Measurements from ENCODE around the gene ATP4B.
"Not testable (repeated sequence)": the region's sequence is repeated elsewhere in the genome, so short reads cannot be mapped to it uniquely, and the experiment has no call there.

- TF ChIP-seq, protein P1, sequence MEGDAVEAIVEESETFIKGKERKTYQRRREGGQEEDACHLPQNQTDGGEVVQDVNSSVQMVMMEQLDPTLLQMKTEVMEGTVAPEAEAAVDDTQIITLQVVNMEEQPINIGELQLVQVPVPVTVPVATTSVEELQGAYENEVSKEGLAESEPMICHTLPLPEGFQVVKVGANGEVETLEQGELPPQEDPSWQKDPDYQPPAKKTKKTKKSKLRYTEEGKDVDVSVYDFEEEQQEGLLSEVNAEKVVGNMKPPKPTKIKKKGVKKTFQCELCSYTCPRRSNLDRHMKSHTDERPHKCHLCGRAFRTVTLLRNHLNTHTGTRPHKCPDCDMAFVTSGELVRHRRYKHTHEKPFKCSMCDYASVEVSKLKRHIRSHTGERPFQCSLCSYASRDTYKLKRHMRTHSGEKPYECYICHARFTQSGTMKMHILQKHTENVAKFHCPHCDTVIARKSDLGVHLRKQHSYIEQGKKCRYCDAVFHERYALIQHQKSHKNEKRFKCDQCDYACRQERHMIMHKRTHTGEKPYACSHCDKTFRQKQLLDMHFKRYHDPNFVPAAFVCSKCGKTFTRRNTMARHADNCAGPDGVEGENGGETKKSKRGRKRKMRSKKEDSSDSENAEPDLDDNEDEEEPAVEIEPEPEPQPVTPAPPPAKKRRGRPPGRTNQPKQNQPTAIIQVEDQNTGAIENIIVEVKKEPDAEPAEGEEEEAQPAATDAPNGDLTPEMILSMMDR (IDR thresholded peaks at IDR 0.05) = not testable (repeated sequence)
- TF ChIP-seq POLR2A (IDR thresholded peaks at IDR 0.05) = not testable (repeated sequence)
Observed at GRCh38 chr13:113621986-113622550, 35.9 kb downstream of the ATP4B start.
